Liver (tissue), 3 donors: Measurements from ENCODE around the gene ADCK1.

Experiments used
- EGR1 ChIP-seq, 2 donors: IDR thresholded peaks; 2 replicates each; pipeline ENCODE4 v1.6.1; 2016 to 2018; ENCODE audit warnings: antibody characterized with exemption in 2 of 2, low read depth in 2 of 2
- FOXA1 ChIP-seq: IDR thresholded peaks from 2 replicates; pipeline ENCODE4 v1.6.1; 2016; ENCODE audit warnings: antibody characterized with exemption
- GABPA ChIP-seq, 2 donors: IDR thresholded peaks in 1 of 2; conservative IDR thresholded peaks in 1 of 2; 2 replicates each; pipeline ENCODE4 v1.6.1; 2016; ENCODE audit warnings: antibody characterized with exemption in 2 of 2, mild to moderate bottlenecking in 1 of 2, moderate library complexity in 1 of 2
- JUND ChIP-seq, 2 donors: IDR thresholded peaks; 2 replicates each; pipeline ENCODE4 v1.6.1; 2016; ENCODE audit warnings: antibody characterized with exemption in 2 of 2
- RAD21 ChIP-seq, 2 donors: IDR thresholded peaks; 2 replicates each; pipeline ENCODE4 v1.6.1; 2016; ENCODE audit warnings: antibody characterized with exemption in 2 of 2, mild to moderate bottlenecking in 2 of 2
- SP1 ChIP-seq: IDR thresholded peaks from 2 replicates; pipeline ENCODE4 v1.6.1; 2018; ENCODE audit warnings: antibody characterized with exemption, mild to moderate bottlenecking
- TAF1 ChIP-seq: conservative IDR thresholded peaks from 2 replicates; pipeline ENCODE4 v1.6.1; 2016; ENCODE audit warnings: antibody characterized with exemption, mild to moderate bottlenecking
- TF ChIP-seq, protein P1 (sequence below): fragments of 150-350 bp; IDR thresholded peaks from 2 replicates; pipeline ENCODE4 v1.5.1; 2017; ENCODE audit warnings: improper control_type of control experiment, low read depth, low read length; ENCODE audit not compliant: missing input control
- TF ChIP-seq, protein P2 (sequence below): IDR thresholded peaks from 2 replicates; pipeline ENCODE4 v1.6.1; 2016; ENCODE audit warnings: antibody characterized with exemption
- TF ChIP-seq, protein P3 (sequence below): IDR thresholded peaks from 2 replicates; pipeline ENCODE4 v1.6.1; 2016; ENCODE audit warnings: antibody characterized with exemption
- TF ChIP-seq, protein P4 (sequence below): IDR thresholded peaks from 2 replicates; pipeline ENCODE4 v1.6.1; 2016; ENCODE audit warnings: antibody characterized with exemption
- donor health status: healthy.
- donor health status: healthy.

DNA sequence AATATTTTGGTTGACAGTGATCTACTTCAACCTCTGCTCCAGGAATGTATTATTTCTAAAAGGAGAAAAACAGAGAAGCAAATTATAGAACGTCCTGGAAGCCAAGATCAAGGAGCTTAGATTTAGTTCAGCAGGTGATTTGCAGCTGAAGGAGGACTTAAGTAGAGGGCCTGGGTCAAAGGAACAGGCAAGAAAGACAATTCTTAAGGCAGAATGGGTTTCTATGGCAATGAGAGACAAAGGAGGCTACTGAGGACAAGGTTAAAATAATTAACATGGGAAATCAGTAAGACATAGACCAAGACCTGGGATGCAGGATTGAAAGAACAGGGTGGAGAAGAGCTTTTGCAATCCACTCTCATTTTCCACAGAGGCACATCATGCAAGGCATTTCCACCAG is 36.6 kb upstream of the ADCK1 start:
- TF ChIP-seq, protein P1, sequence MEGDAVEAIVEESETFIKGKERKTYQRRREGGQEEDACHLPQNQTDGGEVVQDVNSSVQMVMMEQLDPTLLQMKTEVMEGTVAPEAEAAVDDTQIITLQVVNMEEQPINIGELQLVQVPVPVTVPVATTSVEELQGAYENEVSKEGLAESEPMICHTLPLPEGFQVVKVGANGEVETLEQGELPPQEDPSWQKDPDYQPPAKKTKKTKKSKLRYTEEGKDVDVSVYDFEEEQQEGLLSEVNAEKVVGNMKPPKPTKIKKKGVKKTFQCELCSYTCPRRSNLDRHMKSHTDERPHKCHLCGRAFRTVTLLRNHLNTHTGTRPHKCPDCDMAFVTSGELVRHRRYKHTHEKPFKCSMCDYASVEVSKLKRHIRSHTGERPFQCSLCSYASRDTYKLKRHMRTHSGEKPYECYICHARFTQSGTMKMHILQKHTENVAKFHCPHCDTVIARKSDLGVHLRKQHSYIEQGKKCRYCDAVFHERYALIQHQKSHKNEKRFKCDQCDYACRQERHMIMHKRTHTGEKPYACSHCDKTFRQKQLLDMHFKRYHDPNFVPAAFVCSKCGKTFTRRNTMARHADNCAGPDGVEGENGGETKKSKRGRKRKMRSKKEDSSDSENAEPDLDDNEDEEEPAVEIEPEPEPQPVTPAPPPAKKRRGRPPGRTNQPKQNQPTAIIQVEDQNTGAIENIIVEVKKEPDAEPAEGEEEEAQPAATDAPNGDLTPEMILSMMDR = no peak
- TF ChIP-seq TAF1 (no peak), JUND (IDR thresholded peaks at IDR 0.05) (no peak), FOXA1 (no peak), EGR1 (IDR thresholded peaks at IDR 0.05; ENCODE audit: low read depth in 2 of 2) (no peak), GABPA (IDR thresholded peaks at IDR 0.05 in 1 of 2, conservative IDR thresholded peaks at IDR 0.05 in 1 of 2) (no peak), SP1 (no peak), RAD21 (IDR thresholded peaks at IDR 0.05) (no peak)
- TF ChIP-seq, protein P2, sequence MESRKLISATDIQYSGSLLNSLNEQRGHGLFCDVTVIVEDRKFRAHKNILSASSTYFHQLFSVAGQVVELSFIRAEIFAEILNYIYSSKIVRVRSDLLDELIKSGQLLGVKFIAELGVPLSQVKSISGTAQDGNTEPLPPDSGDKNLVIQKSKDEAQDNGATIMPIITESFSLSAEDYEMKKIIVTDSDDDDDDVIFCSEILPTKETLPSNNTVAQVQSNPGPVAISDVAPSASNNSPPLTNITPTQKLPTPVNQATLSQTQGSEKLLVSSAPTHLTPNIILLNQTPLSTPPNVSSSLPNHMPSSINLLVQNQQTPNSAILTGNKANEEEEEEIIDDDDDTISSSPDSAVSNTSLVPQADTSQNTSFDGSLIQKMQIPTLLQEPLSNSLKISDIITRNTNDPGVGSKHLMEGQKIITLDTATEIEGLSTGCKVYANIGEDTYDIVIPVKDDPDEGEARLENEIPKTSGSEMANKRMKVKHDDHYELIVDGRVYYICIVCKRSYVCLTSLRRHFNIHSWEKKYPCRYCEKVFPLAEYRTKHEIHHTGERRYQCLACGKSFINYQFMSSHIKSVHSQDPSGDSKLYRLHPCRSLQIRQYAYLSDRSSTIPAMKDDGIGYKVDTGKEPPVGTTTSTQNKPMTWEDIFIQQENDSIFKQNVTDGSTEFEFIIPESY = no peak
- TF ChIP-seq, protein P3, sequence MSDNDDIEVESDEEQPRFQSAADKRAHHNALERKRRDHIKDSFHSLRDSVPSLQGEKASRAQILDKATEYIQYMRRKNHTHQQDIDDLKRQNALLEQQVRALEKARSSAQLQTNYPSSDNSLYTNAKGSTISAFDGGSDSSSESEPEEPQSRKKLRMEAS = no peak
- TF ChIP-seq, protein P4, sequence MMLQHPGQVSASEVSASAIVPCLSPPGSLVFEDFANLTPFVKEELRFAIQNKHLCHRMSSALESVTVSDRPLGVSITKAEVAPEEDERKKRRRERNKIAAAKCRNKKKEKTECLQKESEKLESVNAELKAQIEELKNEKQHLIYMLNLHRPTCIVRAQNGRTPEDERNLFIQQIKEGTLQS = no peak
